ENCODE measurements around the gene RUNX2.

DNA sequence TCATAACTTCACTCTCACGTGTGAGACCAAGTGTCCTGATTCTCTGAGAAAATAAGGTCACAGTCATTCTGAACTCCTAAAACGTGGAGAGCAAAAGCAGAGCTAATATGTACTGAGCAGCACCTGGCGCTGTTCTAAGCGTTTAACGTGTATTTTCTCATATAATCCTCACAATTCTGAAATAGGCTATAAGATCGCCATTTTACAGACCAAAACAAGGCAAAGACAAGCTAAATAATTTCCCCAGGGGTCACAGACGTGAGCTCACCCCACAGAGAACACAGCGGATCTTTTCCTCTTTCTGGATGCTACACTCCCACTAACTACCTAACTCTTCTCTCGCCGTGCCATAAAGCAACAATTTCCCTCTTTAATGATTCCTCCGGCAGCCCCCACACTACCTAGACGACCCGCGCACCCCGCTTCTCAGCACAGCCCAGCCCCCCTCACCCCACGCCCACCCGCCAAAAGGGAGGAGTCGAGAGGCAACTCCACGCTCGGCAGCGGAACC lies 49.0 kb downstream of the RUNX2 start:
- TF ChIP-seq EZH2 (IDR thresholded peaks at IDR 0.05; ENCODE audit: insufficient read depth, poor library complexity, severe bottlenecking) (no peak), EZH2phosphoT487 (IDR thresholded peaks at IDR 0.05; ENCODE audit: insufficient read depth, low read depth) (no peak)
